Neural cell (in vitro differentiated cells): ENCODE results near the gene YWHAH.

Source experiments
- EP300 ChIP-seq: fragments of 450-650 bp; conservative IDR thresholded peaks from 2 replicates; pipeline ENCODE4 v1.6.1; 2014; ENCODE audit warnings: antibody characterized with exemption, mild to moderate bottlenecking, moderate library complexity; ENCODE audit not compliant: poor library complexity, severe bottlenecking
- EZH2 ChIP-seq: fragments of 200-600, 300-800 bp; shearing (Covaris generic), sonication (generic); IDR thresholded peaks from 2 replicates; pipeline ENCODE4 v1.6.1; 2014; ENCODE audit warnings: antibody characterized with exemption, low read length, borderline replicate concordance, mild to moderate bottlenecking; ENCODE audit not compliant: insufficient read depth, poor library complexity, severe bottlenecking
- MXI1 ChIP-seq: fragments of 450-650 bp; conservative IDR thresholded peaks from 2 replicates; pipeline ENCODE4 v1.6.1; 2014; ENCODE audit warnings: antibody characterized with exemption, mild to moderate bottlenecking; ENCODE audit not compliant: poor library complexity, severe bottlenecking
- POLR2AphosphoS5 ChIP-seq: IDR thresholded peaks from 2 replicates; pipeline ENCODE4 v1.6.1; 2012
- TF ChIP-seq, protein P1 (sequence below): fragments of 450-650 bp; IDR thresholded peaks from 2 replicates; pipeline ENCODE4 v1.5.1; 2014; ENCODE audit warnings: antibody characterized with exemption, mild to moderate bottlenecking, moderate library complexity; ENCODE audit not compliant: poor library complexity, severe bottlenecking

DNA sequence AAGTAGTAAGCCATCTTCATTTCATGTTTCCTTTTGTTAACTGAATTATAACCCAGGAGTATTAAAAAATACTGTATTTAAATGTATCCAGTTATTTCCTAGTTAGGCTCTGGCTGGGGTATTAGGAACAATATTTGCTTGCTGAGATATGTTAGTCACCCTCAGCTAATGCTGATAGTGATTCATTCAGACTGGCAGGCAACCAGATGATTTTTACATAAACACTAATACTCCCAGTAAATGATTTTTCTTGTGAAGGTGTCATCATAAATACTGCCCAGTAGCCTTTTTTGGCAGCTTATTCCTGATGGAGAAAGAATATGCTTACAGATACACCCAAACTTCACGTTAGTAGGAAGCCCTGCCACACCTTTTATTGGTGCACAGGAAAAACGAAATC is 8.1 kb downstream of the YWHAH start:
- TF ChIP-seq EP300 (no peak), MXI1 (no peak), EZH2 (no peak), POLR2AphosphoS5 (no peak)
- TF ChIP-seq, protein P1, sequence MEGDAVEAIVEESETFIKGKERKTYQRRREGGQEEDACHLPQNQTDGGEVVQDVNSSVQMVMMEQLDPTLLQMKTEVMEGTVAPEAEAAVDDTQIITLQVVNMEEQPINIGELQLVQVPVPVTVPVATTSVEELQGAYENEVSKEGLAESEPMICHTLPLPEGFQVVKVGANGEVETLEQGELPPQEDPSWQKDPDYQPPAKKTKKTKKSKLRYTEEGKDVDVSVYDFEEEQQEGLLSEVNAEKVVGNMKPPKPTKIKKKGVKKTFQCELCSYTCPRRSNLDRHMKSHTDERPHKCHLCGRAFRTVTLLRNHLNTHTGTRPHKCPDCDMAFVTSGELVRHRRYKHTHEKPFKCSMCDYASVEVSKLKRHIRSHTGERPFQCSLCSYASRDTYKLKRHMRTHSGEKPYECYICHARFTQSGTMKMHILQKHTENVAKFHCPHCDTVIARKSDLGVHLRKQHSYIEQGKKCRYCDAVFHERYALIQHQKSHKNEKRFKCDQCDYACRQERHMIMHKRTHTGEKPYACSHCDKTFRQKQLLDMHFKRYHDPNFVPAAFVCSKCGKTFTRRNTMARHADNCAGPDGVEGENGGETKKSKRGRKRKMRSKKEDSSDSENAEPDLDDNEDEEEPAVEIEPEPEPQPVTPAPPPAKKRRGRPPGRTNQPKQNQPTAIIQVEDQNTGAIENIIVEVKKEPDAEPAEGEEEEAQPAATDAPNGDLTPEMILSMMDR = no peak
